GM12878 (cell line): ENCODE measurements around the gene CXCR6.

Experiments used
- BCL11A ChIP-seq: IDR thresholded peaks from 2 replicates; pipeline ENCODE4 v1.6.1; 2011; ENCODE audit warnings: low read depth, low read length
- CTCF ChIP-seq, 3 experiments: IDR thresholded peaks in 2 of 3; conservative IDR thresholded peaks in 1 of 3; 2 replicates each; pipeline ENCODE4 v1.5.1; 2011; ENCODE audit warnings: low read depth in 3 of 3, low read length in 3 of 3, mild to moderate bottlenecking in 3 of 3, control low read depth in 2 of 3, moderate library complexity in 2 of 3, inconsistent platforms in 1 of 3, mixed read lengths in 1 of 3; ENCODE audit not compliant: control insufficient read depth in 2 of 3, insufficient read depth in 1 of 3; ENCODE audit errors: extremely low read depth in 1 of 3
- FOXM1 ChIP-seq: IDR thresholded peaks from 2 replicates; pipeline ENCODE4 v1.6.1; 2012; ENCODE audit warnings: low read depth, mild to moderate bottlenecking, inconsistent platforms, low read length, moderate library complexity
- HDGF ChIP-seq: fragments of 450-650 bp; IDR thresholded peaks from 2 replicates; pipeline ENCODE4 v1.6.1; 2016; ENCODE audit warnings: antibody characterized with exemption
- MEF2A ChIP-seq: IDR thresholded peaks from 2 replicates; pipeline ENCODE4 v1.6.1; 2011; ENCODE audit warnings: low read depth, mild to moderate bottlenecking, low read length, moderate library complexity; ENCODE audit not compliant: insufficient read depth
- MYC ChIP-seq: IDR thresholded peaks from 2 replicates; pipeline ENCODE4 v1.6.1; 2011; ENCODE audit warnings: mild to moderate bottlenecking, low read length, moderate library complexity, inconsistent platforms; ENCODE audit not compliant: insufficient read depth, insufficient replicate concordance, insufficient read length, severe bottlenecking
- NFYA ChIP-seq: IDR thresholded peaks from 2 replicates; pipeline ENCODE4 v1.6.1; 2011; ENCODE audit warnings: low read depth, mild to moderate bottlenecking, low read length, improper control_type of control experiment, borderline replicate concordance
- RAD51 ChIP-seq: fragments of 450-650 bp; IDR thresholded peaks from 2 replicates; pipeline ENCODE4 v1.6.1; 2016; ENCODE audit warnings: moderate library complexity, mild to moderate bottlenecking, inconsistent platforms
- SPI1 ChIP-seq: IDR thresholded peaks from 2 replicates; pipeline ENCODE4 v1.6.1; 2011; ENCODE audit warnings: low read depth, mild to moderate bottlenecking, low read length, moderate library complexity, borderline replicate concordance; ENCODE audit not compliant: insufficient read depth
- TCF12 ChIP-seq: IDR thresholded peaks from 2 replicates; pipeline ENCODE4 v1.6.1; 2011; ENCODE audit warnings: low read depth, mild to moderate bottlenecking, low read length
- TF ChIP-seq, protein P1 (sequence below): fragments of 450-650 bp; IDR thresholded peaks from 2 replicates; pipeline ENCODE4 v1.6.1; 2016; ENCODE audit warnings: mild to moderate bottlenecking

- no peak for TF ChIP-seq CTCF (IDR thresholded peaks at IDR 0.05 in 2 of 3, conservative IDR thresholded peaks at IDR 0.05 in 1 of 3; ENCODE audit: control insufficient read depth in 2 of 3, extremely low read depth in 1 of 3, insufficient read depth in 1 of 3, low read depth in 3 of 3, low read length in 3 of 3)
- TF ChIP-seq RAD51: no peak
- no peak for TF ChIP-seq MEF2A
- no peak for TF ChIP-seq HDGF
- 0 out of 2 replicates have a peak, but pooled peaks have one; percentile 3 for TF ChIP-seq SPI1
- peak; percentile 75 for TF ChIP-seq TCF12
- peak; percentile 61 for TF ChIP-seq BCL11A
- 0 out of 2 replicates have a peak, but pooled peaks have one; percentile 48 for TF ChIP-seq FOXM1
- no peak for TF ChIP-seq NFYA
- no peak for TF ChIP-seq MYC
- TF ChIP-seq, protein P1, sequence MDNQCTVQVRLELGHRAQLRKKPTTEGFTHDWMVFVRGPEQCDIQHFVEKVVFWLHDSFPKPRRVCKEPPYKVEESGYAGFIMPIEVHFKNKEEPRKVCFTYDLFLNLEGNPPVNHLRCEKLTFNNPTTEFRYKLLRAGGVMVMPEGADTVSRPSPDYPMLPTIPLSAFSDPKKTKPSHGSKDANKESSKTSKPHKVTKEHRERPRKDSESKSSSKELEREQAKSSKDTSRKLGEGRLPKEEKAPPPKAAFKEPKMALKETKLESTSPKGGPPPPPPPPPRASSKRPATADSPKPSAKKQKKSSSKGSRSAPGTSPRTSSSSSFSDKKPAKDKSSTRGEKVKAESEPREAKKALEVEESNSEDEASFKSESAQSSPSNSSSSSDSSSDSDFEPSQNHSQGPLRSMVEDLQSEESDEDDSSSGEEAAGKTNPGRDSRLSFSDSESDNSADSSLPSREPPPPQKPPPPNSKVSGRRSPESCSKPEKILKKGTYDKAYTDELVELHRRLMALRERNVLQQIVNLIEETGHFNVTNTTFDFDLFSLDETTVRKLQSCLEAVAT: no peak
Measured at GRCh38 chr3:45909542-45909941, 33.7 kb upstream of the CXCR6 start.
